ENCODE data around the gene SARS1. TPM values are rescaled to one million over a fixed set of nuclear protein-coding genes. Genes with fewer than 3 reads are reported as not detected.

Gene SARS1
- total and polyA plus RNA-seq, 2 of the 8 experiments (the other 6 are each of a cell fraction or from before 2014, with no cell fraction given): 83.1 to 146 TPM

- no peak overlapping the region for H2BK5ac ChIP-seq (ENCODE audit: low read depth, low read length)
- no peak overlapping the region for H2BK12ac ChIP-seq (ENCODE audit: low read depth, low read length)
- peaks cover 0 to 5% (median 1%) of the 10 kb centered on the region in 4 experiments; a peak in 2 of 7 replicates for H3K4me1 ChIP-seq (replicated peaks in 1 of 4; ENCODE audit: control insufficient read depth in 3 of 4, insufficient read depth in 4 of 4, low read length in 3 of 4)
- no peak overlapping the region for H3K4ac ChIP-seq (replicated peaks; ENCODE audit: insufficient read length, low read depth, low read length)
- no peaks in the 10 kb centered on the region for H3K9me3 ChIP-seq (ENCODE audit: insufficient read depth in 2 of 2, low read depth in 1 of 2, low read length in 1 of 2)
- no peak overlapping the region for H3K14ac ChIP-seq (ENCODE audit: insufficient read length)
- no peak overlapping the region for H3K18ac ChIP-seq (ENCODE audit: extremely low read depth, low read length)
- no peaks in the 10 kb centered on the region; the same call in 1 of the 2 replicates for H3K23me2 ChIP-seq (ENCODE audit: low read depth, low read length)
- TF ChIP-seq SP1 (IDR thresholded peaks at IDR 0.05; ENCODE audit: low read depth, low read length) (no peak), GTF2F1 (IDR thresholded peaks at IDR 0.05; ENCODE audit: borderline replicate concordance, low read depth, low read length) (no peak), POLR2A (IDR thresholded peaks at IDR 0.05; ENCODE audit: control extremely low read depth in 1 of 2, low read depth in 2 of 2, low read length in 2 of 2) (no peak)
- no peak for DNase-seq (ENCODE audit: low read depth in 1 of 2, low spot score in 2 of 2)
- no peak overlapping the region for H4K5ac ChIP-seq (ENCODE audit: insufficient read length, low read depth, low read length)
- ChIA-PET CTCF (ENCODE audit: partially characterized antibody) (interaction anchor here (0.6 to 0.9 kb wide), 2 partner anchors 13 to 67 kb away, joined by 3 to 4 read pairs; no protein-coding TSS in a partner anchor), POLR2A (ENCODE audit: partially characterized antibody) (no interaction called here)
- 91% methylated on average over 8 of the region's 8 CpGs; no CpG with 5 or more reads in 1 of the 2 experiments for WGBS, 2 experiments (ENCODE audit: extremely low coverage in 1 of 2, insufficient coverage in 1 of 2, insufficient read length in 1 of 2, insufficient replicate concordance in 2 of 2, low coverage in 1 of 2, low lambda C conversion rate in 2 of 2, missing lambda C conversion rate in 1 of 2)
- no peak overlapping the region for H2BK15ac ChIP-seq (ENCODE audit: low read length)
- no peaks in the 10 kb centered on the region for H3K79me1 ChIP-seq (ENCODE audit: low read depth, low read length)
- no peak overlapping the region for H3K56ac ChIP-seq (replicated peaks; ENCODE audit: insufficient read length, low read depth, low read length)
- H2AFZ ChIP-seq (ENCODE audit: low read length): no peak overlapping the region
- no peaks in the 10 kb centered on the region for H3K27me3 ChIP-seq (replicated peaks in 1 of 4; ENCODE audit: control insufficient read depth in 3 of 4, extremely low read depth in 1 of 4, insufficient read depth in 3 of 4, low read length in 3 of 4)
- H3K27ac ChIP-seq (ENCODE audit: low read depth, low read length): no peak overlapping the region
- no peak overlapping the region for H3K4me2 ChIP-seq (ENCODE audit: insufficient read depth in 1 of 2, low read depth in 2 of 2, low read length in 2 of 2)
- H3K9ac ChIP-seq (replicated peaks in 1 of 4; ENCODE audit: extremely low read depth in 1 of 4, low read depth in 3 of 4, low read length in 3 of 4): no peak overlapping the region
- no peak overlapping the region for H4K8ac ChIP-seq (ENCODE audit: extremely low read depth, insufficient read depth, low read length)
- no peak overlapping the region for H2BK120ac ChIP-seq (replicated peaks; ENCODE audit: low read depth, low read length)
- no peak overlapping the region for H2BK20ac ChIP-seq (ENCODE audit: low read length)
- H3K36me3 ChIP-seq (ENCODE audit: control insufficient read depth in 2 of 4, insufficient read depth in 4 of 4, low read length in 3 of 4): no peaks in the 10 kb centered on the region
- no peak overlapping the region for H3K23ac ChIP-seq (ENCODE audit: insufficient read length)
- no peaks in the 10 kb centered on the region for H3K79me2 ChIP-seq (ENCODE audit: control insufficient read depth in 1 of 2, insufficient read depth in 2 of 2, low read length in 2 of 2)
- no peak overlapping the region for H2AK5ac ChIP-seq (ENCODE audit: low read depth, low read length)
- H4K20me1 ChIP-seq (replicated peaks in 1 of 2; ENCODE audit: control insufficient read depth in 1 of 2, insufficient read depth in 2 of 2, low read length in 2 of 2): no peaks in the 10 kb centered on the region
- FAIRE-seq: no peak
- H3K4me3 ChIP-seq (ENCODE audit: extremely low read depth in 1 of 4, insufficient read depth in 2 of 4, low read depth in 3 of 4, low read length in 4 of 4): no peak overlapping the region
- H4K91ac ChIP-seq (replicated peaks; ENCODE audit: insufficient read length, low read length): no peak overlapping the region
Measured at GRCh38 chr1:109185357-109185756, 28.4 kb upstream of the SARS1 start.
